D721Med (cell line): ENCODE measurements around the gene PTPRG.

ENCODE experiments used
- DNase-seq: peaks from one replicate; pipeline ENCODE4 v3.0.0; 2011; ENCODE audit warnings: low spot score; ENCODE audit not compliant: insufficient read length
- FAIRE-seq: peaks from 2 replicates; lab custom pipeline; 2011; peaks lifted over from hg19 to GRCh38; lab: Jason Lieb, UNC
- CTCF ChIP-seq: IDR thresholded peaks from 2 replicates; pipeline ENCODE4 v1.5.1; 2012; ENCODE audit warnings: mild to moderate bottlenecking, control low read depth; ENCODE audit not compliant: insufficient read depth; ENCODE audit errors: missing control alignments

Gene PTPRG

GRCh38 chr3:62277450-62277849 is 716.1 kb downstream of the PTPRG start:
- DNase-seq (no peak), FAIRE-seq (no peak)
- TF ChIP-seq CTCF, result no peak

DNA sequence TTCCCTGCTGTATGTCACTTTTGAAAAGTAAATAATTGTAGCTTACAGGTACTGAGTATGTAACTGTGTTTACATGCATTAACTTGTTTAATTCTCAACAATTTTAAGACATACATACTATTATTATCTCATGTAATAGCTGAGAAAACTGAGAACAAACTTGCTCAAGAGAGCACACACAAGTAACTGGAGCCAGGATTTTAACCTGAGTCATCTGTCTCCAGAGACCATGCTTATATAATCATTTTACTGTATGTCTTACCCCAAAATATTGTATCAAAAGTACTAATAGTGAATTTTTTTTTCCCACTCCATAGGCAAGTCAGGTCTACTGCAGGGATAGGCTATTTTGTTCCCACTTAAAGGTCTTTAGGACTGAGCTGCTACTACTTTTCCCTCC is 716.6 kb downstream of the PTPRG start:
- no peak for FAIRE-seq

GRCh38 chr3:62281726-62282125 is 720.4 kb downstream of the PTPRG start:
- TF ChIP-seq CTCF, result no peak
- no peak for FAIRE-seq

More for the DNA sequence above, 716.6 kb downstream of the PTPRG start:
- no peak for TF ChIP-seq CTCF
- no peak for DNase-seq

DNA sequence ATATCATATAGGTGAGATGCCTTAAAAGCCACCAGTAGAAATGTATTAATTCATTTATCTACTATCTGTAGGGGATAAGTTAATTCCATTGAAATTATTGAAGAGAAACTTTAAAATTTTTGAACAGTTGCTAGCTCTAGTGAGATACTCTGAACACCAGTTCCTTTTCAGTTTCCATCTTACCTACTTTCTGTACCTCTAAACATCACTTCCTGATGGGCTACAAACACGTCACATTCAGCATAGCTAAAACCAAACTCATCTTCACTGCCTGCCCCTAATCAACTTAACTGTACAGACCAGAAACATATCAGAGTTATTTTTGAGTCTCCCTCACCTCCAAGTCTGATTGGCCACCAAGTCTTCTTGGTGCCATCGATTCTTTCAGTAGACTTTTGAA is 723.1 kb downstream of the PTPRG start:
- no peak for TF ChIP-seq CTCF
- FAIRE-seq, result no peak
- DNase-seq, result no peak

More at GRCh38 chr3:62281726-62282125, 720.4 kb downstream of the PTPRG start:
- no peak for DNase-seq

DNA sequence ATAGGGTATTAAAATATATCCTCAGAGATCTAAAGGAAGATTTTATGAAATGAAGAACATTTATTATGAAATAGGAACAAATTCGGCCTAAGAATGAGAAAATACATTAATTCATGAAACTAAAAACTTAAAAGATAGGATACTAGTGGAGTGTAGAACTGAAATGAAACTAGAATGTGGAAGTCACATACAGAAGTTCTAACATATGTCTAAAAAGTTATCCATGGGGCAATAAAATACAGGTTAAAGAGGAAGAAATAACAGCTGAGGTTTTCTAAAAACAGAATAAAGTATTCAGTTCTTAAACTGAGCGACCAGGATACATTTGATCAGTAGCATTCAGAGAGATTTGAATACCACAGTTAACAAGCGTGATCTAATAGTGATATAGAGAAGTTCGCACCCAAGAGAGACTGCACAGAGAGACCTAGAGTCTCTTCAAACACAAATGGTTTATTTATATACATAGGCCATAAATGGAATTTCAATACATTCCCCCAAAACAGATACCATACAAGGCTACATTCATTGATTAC is 726.1 kb downstream of the PTPRG start:
- DNase-seq (no peak), FAIRE-seq (no peak)
- no peak for TF ChIP-seq CTCF

- FAIRE-seq (no peak), DNase-seq (no peak)
- TF ChIP-seq CTCF, result no peak
Measured at GRCh38 chr3:62289922-62290321, 728.6 kb downstream of the PTPRG start.

GRCh38 chr3:62293051-62293780 is 731.8 kb downstream of the PTPRG start:
- no peak for DNase-seq
- no peak for FAIRE-seq
- TF ChIP-seq CTCF, result no peak
